ENCODE data around the gene MDC1. TPM values are rescaled to one million over a fixed set of nuclear protein-coding genes. Genes with fewer than 3 reads are reported as not detected.

Gene MDC1
- total and polyA plus RNA-seq, 2 of the 13 experiments (the other 11 are each of a cell fraction or from before 2014, with no cell fraction given): 8.4 to 14.0 TPM

DNA sequence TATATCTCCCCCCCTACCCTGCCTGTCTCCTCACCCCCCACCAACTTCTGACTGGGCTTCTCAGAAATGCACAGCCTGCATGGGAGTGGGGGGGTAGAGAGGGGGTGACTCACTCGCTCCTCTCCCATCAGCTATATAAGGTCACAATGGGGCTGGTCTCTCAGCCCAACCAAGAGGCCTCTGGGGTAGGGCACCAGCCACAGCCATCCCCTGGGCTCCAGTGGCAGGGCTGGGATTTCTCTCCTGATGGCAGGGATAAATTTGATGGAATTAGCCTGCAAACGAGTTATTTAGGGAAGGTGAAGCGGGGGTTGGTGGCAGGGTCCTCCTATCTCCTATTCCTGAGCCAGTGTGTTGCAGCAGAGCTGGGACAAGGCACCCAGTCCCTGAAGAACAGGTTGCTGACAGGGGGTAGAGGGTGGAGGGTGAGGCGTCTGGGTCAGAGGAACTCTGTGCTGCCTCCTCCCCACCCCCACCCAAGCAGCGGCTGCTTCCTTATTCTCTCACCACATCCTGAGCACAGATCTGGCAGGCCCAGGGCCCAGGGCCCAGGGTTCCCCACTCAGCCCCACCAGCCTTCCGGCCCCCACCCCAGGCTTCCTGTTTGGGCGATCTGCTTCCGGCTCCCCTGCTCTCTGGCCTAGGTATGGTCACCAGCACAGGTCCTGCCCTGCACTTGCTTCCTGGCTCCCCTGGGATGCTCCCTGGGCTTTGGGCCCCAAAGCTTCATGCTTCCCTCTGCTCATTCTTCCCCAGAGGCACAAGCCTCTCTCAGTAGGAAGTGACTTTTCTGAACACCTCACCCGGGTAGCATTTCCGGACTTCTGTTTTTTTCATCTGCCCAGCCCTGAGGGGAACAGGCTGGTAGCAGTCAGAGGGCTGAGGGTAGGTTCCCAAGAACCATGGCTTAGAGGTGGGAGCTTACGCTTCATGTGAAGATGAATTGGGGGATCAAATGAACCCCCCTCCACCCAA lies 34.7 kb downstream of the MDC1 start (continued):
- TF ChIP-seq PATZ1 (CRISPR knock-in tag; IDR thresholded peaks at IDR 0.05) (peak; percentile 49; the same call in 1 of the 2 replicates), HNRNPUL1 (IDR thresholded peaks at IDR 0.05; ENCODE audit: low read depth, low read length) (no peak), ZNF709 (CRISPR knock-in tag; IDR thresholded peaks at IDR 0.05) (no peak), ZNF382 (CRISPR knock-in tag; IDR thresholded peaks at IDR 0.05; ENCODE audit: borderline replicate concordance) (no peak), HMGXB3 (CRISPR knock-in tag; IDR thresholded peaks at IDR 0.05; ENCODE audit: borderline replicate concordance) (no peak), ATRX (CRISPR knock-in tag; IDR thresholded peaks at IDR 0.05; ENCODE audit: borderline replicate concordance) (no peak), GABPB1 (CRISPR knock-in tag; IDR thresholded peaks at IDR 0.05) (peak; percentile 70), GABPA (IDR thresholded peaks at IDR 0.05; ENCODE audit: low read depth, low read length) (peak; percentile 60), GABPA (CRISPR knock-in tag; IDR thresholded peaks at IDR 0.05; ENCODE audit: low read depth) (peak; percentile 88), ZNF772 (CRISPR knock-in tag; IDR thresholded peaks at IDR 0.05) (0 out of 2 replicates have a peak, but pooled peaks have one; percentile 30), POLR2A (IDR thresholded peaks at IDR 0.05; ENCODE audit: insufficient read depth in 1 of 2, low read depth in 2 of 2, low read length in 2 of 2) (0 out of 4 replicates have a peak, but pooled peaks of 1 of the 2 experiments have one; percentile 2), ETV5 (CRISPR knock-in tag; IDR thresholded peaks at IDR 0.05; ENCODE audit: borderline replicate concordance) (peak; percentile 56; the same call in 1 of the 2 replicates), ELF1 (CRISPR knock-in tag; IDR thresholded peaks at IDR 0.05) (peak; percentile 14; the same call in 1 of the 2 replicates), ELF3 (CRISPR knock-in tag; IDR thresholded peaks at IDR 0.05) (peak; percentile 20; the same call in 1 of the 2 replicates), ZNF446 (CRISPR knock-in tag; IDR thresholded peaks at IDR 0.05) (no peak), ZNF761 (CRISPR knock-in tag; conservative IDR thresholded peaks at IDR 0.05) (no peak), NR2C2 (CRISPR knock-in tag; IDR thresholded peaks at IDR 0.05; ENCODE audit: borderline replicate concordance) (peak; percentile 27; the same call in 1 of the 2 replicates)

Measured in HepG2 (cell line).